Hindlimb muscle (tissue), 1 donor: Measurements from ENCODE around the gene PATZ1. TPM values are rescaled to one million over a fixed set of nuclear protein-coding genes. Genes with fewer than 3 reads are reported as not detected.

Experiments used
- DNase-seq: peaks from one replicate; pipeline ENCODE4 v3.0.0-alpha.2; 2013
- polyA plus RNA-seq: library from polyadenylated mRNA; unstranded; fragments of 120-200 nt; gene quantifications from one replicate; pipeline ENCODE4 v1.2.1, GENCODE V29; 2013; ENCODE audit not compliant: insufficient read length

PATZ1 gene
- polyA plus RNA-seq, 1 donor, result 27.5 TPM

GRCh38 chr22:31281733-31282132, 64.4 kb downstream of the PATZ1 start:
- DNase-seq, result no peak

- no peak for DNase-seq
These were observed 66.2 kb downstream of the PATZ1 start for GRCh38 chr22:31279821-31280505.

DNA sequence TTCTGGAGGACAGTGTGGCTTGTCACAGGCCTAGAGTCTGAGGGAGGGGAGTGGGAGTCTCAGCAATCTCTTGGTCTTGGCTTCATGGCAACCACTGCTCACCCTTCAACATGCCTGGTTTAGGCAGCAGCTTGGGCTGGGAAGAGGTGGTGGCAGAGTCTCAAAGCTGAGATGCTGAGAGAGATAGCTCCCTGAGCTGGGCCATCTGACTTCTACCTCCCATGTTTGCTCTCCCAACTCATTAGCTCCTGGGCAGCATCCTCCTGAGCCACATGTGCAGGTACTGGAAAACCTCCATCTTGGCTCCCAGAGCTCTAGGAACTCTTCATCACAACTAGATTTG, 66.8 kb downstream of the PATZ1 start:
- no peak for DNase-seq

DNA sequence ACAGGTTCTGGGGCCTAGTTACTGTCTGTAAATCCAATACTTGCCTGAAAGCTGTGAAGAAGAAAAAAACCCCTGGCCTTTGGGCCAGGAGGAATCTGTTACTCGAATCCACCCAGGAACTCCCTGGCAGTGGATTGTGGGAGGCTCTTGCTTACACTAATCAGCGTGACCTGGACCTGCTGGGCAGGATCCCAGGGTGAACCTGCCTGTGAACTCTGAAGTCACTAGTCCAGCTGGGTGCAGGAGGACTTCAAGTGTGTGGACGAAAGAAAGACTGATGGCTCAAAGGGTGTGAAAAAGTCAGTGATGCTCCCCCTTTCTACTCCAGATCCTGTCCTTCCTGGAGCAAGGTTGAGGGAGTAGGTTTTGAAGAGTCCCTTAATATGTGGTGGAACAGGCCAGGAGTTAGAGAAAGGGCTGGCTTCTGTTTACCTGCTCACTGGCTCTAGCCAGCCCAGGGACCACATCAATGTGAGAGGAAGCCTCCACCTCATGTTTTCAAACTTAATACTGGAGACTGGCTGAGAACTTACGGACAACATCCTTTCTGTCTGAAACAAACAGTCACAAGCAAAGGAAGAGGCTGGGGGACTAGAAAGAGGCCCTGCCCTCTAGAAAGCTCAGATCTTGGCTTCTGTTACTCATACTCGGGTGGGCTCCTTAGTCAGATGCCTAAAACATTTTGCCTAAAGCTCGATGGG, 67.4 kb downstream of the PATZ1 start:
- no peak for DNase-seq

- no peak for DNase-seq
These were observed 68.0 kb downstream of the PATZ1 start for GRCh38 chr22:31278151-31278621.

DNA sequence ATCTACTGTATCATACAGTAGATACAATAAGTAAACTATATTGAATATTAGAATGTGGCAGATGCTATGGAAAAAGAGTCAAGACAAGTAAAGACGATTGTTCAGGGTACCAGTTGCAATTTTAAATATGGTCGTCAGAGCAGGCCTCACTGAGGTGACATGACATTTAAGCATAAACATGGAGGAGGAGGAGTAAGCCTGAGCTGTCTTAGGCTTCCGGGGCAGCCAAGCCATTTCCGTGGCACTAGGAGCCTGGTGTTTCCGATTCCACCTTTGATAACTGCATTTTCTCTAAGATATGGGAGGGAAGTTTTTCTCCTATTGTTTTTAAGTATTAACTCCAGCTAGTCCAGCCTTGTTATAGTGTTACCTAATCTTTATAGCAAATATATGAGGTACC, 68.4 kb downstream of the PATZ1 start:
- no peak for DNase-seq

- no peak for DNase-seq
These were observed 69.5 kb downstream of the PATZ1 start for GRCh38 chr22:31276426-31277167.

Other genes starting within 250 kb of the PATZ1 start
- gene SELENOM, start 238.8 kb downstream of the PATZ1 start, polyA plus RNA-seq, result 17.8 TPM
- gene INPP5J, start 223.4 kb downstream of the PATZ1 start, polyA plus RNA-seq, result 1.6 TPM
- not detected for gene PLA2G3, start 205.8 kb downstream of the PATZ1 start, polyA plus RNA-seq
- gene RNF185, start 186.2 kb downstream of the PATZ1 start, polyA plus RNA-seq, result 23.9 TPM
- 25.6 TPM for gene LIMK2, start 134.0 kb downstream of the PATZ1 start, polyA plus RNA-seq
- 6.5 TPM for gene PIK3IP1, start 53.9 kb downstream of the PATZ1 start, polyA plus RNA-seq
- 77.8 TPM for gene DRG1, start 53.3 kb upstream of the PATZ1 start, polyA plus RNA-seq
- gene EIF4ENIF1, start 143.5 kb upstream of the PATZ1 start, polyA plus RNA-seq, result 31.3 TPM
- gene SFI1, start 150.2 kb upstream of the PATZ1 start, polyA plus RNA-seq, result 9.7 TPM